Activated T-cell treated with anti-CD3 and anti-CD28 coated beads, Interleukin-2, amount 50 U/mL, for 72 hours (primary cell): ENCODE results near the gene OR10V1. TPM values are rescaled to one million over a fixed set of nuclear protein-coding genes. Genes with fewer than 3 reads are reported as not detected.
A peak's percentile ranks its signal among the peaks of the same experiment; 100 is the strongest.

Experiments
- ATAC-seq, 2 donors: fragments of 150-1000 bp; cut with Tn5 transposase; replicated peaks in 1 of 2; 2 replicates each; pipeline ENCODE4 v1.10.0; 2021; ENCODE audit warnings: moderate library complexity in 2 of 2, mild to moderate bottlenecking in 1 of 2
- DNase-seq, 2 donors: peaks; one replicate each; pipeline ENCODE4 v3.0.0; 2021 to 2022; ENCODE audit warnings: mixed read lengths in 1 of 2
- H3K27ac Mint-ChIP-seq: one replicate; pipeline ENCODE4 v1.8.0; 2022; ENCODE audit warnings: mild to moderate bottlenecking, moderate library complexity, mixed read lengths
- H3K27me3 Mint-ChIP-seq: one replicate; pipeline ENCODE4 v1.8.0; 2022; ENCODE audit warnings: low read depth, mixed read lengths
- H3K36me3 Mint-ChIP-seq, 2 donors: one replicate each; pipeline ENCODE4 v1.8.0; 2022; ENCODE audit warnings: mixed read lengths in 2 of 2, mild to moderate bottlenecking in 1 of 2; ENCODE audit not compliant: insufficient read depth in 2 of 2
- H3K4me1 Mint-ChIP-seq: one replicate; pipeline ENCODE4 v1.8.0; 2022; ENCODE audit warnings: low read depth, mixed read lengths
- H3K4me3 Mint-ChIP-seq, 2 donors: one replicate each; pipeline ENCODE4 v1.8.0; 2022; ENCODE audit warnings: mild to moderate bottlenecking in 2 of 2, mixed read lengths in 2 of 2, moderate library complexity in 2 of 2
- H3K9me3 Mint-ChIP-seq, 2 donors: one replicate each; pipeline ENCODE4 v1.8.0; 2022; ENCODE audit warnings: mixed read lengths in 2 of 2
- total RNA-seq, 2 donors: library from RNA; stranded (reverse); gene quantifications; one replicate each; pipeline ENCODE4 v1.2.3, GENCODE V29; 2022

Gene OR10V1
- total RNA-seq, 2 donors from 2014 or later = not detected

DNA sequence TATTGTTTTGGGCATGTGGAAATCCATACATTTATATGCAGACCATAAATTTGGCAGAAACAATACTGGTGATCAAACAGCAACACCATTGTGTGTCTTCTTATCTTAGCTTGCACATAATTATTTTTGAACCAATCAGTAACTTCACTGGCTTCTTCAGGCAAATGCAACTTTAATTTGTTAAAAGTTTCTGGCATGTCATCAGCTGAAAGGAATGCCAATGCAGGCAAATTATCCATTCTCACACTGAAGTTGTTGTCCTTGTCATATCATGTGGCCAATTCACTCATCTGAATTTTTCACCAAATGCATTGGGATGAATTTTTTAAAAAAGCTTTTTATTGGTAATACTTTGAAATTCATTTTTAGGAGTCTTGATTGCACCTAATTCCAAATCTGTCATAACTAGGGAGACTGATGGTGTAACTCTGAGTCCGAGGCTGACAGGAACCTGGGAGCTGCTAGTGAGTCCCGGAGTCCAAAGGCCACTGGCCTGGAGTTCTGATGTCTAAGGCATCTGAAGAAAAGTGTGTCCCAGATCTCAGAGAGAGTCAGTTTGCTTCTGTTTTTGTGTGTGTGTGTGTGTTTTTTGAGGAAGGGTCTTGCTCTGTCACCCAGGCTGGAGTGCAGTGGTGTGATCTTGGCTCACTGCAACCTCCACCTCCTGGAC lies 17.4 kb upstream of the OR10V1 start:
- Mint-ChIP-seq H3K4me1 (peaks cover 8% of the 10 kb centered on the region), H3K4me3 (no peak overlapping the region), H3K9me3 (peaks cover 2 to 3% of the 10 kb centered on the region in 2 donors), H3K27me3 (no peaks in the 10 kb centered on the region), H3K36me3 (no peaks in the 10 kb centered on the region), H3K27ac (no peak overlapping the region)
- ATAC-seq = no peak
- DNase-seq = no peak

DNA sequence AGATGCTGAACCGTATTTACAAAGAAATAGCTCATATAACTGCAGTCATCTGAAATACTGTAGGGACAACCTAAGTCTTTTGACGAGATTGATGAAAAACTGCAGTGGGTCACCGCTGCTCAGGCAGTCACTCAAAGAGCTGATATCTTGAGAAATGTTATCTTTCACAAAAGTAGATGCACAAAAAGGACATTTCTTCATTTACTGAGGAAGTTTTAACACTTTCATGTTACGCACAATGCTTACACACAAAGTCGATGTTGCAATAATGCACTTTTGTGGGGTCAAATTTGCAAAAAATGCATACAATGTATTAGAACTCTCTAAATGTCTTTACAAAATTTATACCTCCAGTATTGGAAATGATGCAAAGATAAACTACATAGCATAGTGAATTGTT lies 16.2 kb upstream of the OR10V1 start:
- peaks cover 2 to 3% of the 10 kb centered on the region in 2 donors for H3K9me3 Mint-ChIP-seq
- no peak overlapping the region for H3K4me3 Mint-ChIP-seq
- no peak for ATAC-seq
- H3K4me1 Mint-ChIP-seq = peaks cover 8% of the 10 kb centered on the region
- DNase-seq = no peak
- no peaks in the 10 kb centered on the region for H3K36me3 Mint-ChIP-seq
- H3K27me3 Mint-ChIP-seq = no peaks in the 10 kb centered on the region
- no peak overlapping the region for H3K27ac Mint-ChIP-seq

DNA sequence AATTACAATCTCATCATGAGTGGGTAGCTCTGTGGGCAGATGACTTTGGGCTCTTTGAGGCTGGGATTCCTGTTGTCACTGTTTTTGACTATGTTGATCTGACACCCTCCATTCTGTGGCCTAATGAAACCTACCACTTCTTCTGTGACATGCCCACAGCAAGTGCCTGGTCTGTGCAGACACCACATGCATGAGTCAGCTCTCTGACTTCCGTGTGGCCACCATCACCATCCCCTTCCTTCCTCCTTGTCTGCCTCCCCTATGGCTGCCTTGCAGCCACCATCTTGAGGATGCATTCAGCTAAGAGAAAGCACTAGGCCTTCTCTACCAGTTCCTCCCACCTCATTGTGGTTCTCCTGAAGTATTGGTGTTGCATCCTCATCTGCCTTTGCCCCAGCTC lies 15.3 kb upstream of the OR10V1 start:
- peak; percentile 72 to 84 for ATAC-seq
- Mint-ChIP-seq H3K4me1 (peaks cover 8% of the 10 kb centered on the region), H3K27ac (no peak overlapping the region)

DNA sequence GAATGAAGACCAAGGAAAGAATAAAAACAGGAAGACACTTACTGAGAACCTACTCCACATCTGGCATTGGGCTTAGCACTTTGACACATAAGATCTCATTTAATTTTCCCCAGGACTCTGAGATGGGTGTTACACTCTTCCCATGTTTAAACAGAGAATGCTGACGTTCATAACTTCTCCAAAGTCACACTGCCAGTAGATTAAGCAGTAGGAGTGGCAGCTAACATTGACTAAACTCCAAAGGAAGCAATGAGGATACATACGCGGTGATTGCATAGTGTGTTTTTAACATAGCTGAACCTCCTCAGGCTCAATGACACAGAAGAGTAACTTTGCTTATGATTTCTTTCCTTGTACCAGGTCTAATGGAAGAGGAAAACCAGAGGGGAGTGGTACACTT lies 14.5 kb upstream of the OR10V1 start:
- ATAC-seq (no peak), DNase-seq (no peak)
- Mint-ChIP-seq H3K4me1 (peaks cover 8% of the 10 kb centered on the region), H3K4me3 (no peak overlapping the region), H3K27ac (no peak overlapping the region), H3K9me3 (peaks cover 2 to 3% of the 10 kb centered on the region in 2 donors), H3K36me3 (no peaks in the 10 kb centered on the region), H3K27me3 (no peaks in the 10 kb centered on the region)

More for the DNA sequence above, 15.3 kb upstream of the OR10V1 start:
- Mint-ChIP-seq H3K36me3 (no peaks in the 10 kb centered on the region), H3K4me3 (no peak overlapping the region), H3K27me3 (no peaks in the 10 kb centered on the region), H3K9me3 (peaks cover 2 to 3% of the 10 kb centered on the region in 2 donors)
- peak; percentile 19 to 21 for DNase-seq

DNA sequence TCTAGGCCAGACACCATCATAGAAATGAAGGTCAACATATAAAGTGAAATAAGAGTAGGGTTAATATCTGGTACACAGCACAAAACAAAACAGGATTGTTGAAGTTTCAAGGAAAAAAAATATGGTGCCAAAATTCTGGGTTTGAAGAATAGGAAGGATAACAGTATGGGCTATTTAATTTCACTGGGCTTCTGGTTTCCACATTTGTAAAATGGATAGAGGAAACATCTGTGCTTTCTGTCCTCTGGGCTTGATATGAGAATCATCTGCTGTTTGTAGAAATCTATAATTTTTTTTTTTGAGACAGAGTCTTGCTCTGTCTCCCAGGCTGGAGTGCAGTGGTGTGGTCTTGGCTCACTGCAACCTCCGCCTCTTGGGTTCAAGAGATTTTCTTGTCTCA lies 13.8 kb upstream of the OR10V1 start:
- H3K4me1 Mint-ChIP-seq = peaks cover 8% of the 10 kb centered on the region
- ATAC-seq = no peak
- DNase-seq = no peak

DNA sequence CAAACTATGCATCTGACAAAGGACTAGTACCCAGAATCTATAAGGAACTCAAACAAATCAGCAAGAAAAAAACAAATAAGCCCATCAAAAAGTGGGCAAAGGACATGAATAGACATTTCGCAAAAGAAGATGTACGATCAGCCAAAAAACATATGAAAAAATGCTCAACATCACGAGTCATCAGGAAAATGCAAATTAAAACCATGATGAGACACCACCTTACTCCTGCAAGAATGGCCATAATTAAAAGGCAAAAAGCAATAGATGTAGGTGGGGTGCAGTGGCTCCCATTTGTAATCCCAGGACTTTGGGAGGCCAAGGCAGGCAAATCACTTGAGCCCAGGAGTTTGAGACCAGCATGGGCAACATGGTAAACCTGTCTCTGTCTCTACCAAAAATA lies 10.4 kb upstream of the OR10V1 start:
- no peak for ATAC-seq

More for the DNA sequence above, 13.8 kb upstream of the OR10V1 start:
- Mint-ChIP-seq H3K9me3 (peaks cover 2 to 3% of the 10 kb centered on the region in 2 donors), H3K27me3 (peaks cover under 1% of the 10 kb centered on the region), H3K4me3 (no peak overlapping the region), H3K36me3 (no peaks in the 10 kb centered on the region), H3K27ac (no peak overlapping the region)

DNA sequence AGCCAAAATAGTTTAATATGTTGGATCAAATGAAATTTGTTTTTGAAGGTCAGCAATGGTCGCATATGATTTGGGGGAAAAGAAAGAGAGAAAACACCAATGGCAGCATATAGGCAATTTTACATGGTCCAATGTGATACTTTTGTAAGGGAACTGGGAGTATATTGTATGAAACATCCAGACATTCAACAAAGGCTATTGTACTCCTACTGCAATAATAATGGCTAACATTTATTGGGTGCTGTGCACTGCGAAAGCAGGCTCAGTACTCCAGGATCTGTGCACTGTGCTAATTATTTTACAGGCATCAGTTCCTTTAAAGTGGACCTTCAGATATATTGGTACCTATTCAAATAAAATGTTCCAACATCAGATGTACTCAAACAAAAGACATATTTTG lies 5.9 kb upstream of the OR10V1 start:
- ATAC-seq (no peak), DNase-seq (no peak)
- no peak overlapping the region for H3K4me3 Mint-ChIP-seq
- peaks cover 23% of the 10 kb centered on the region for H3K27me3 Mint-ChIP-seq
- H3K9me3 Mint-ChIP-seq = no peaks in the 10 kb centered on the region
- no peaks in the 10 kb centered on the region for H3K4me1 Mint-ChIP-seq
- H3K36me3 Mint-ChIP-seq = no peaks in the 10 kb centered on the region
- H3K27ac Mint-ChIP-seq = no peak overlapping the region

More for the DNA sequence above, 10.4 kb upstream of the OR10V1 start:
- Mint-ChIP-seq H3K9me3 (peaks cover 2 to 3% of the 10 kb centered on the region in 2 donors), H3K4me3 (no peak overlapping the region), H3K36me3 (no peaks in the 10 kb centered on the region), H3K27me3 (peaks cover 4% of the 10 kb centered on the region), H3K27ac (no peak overlapping the region), H3K4me1 (peaks cover 6% of the 10 kb centered on the region)
- DNase-seq = no peak

DNA sequence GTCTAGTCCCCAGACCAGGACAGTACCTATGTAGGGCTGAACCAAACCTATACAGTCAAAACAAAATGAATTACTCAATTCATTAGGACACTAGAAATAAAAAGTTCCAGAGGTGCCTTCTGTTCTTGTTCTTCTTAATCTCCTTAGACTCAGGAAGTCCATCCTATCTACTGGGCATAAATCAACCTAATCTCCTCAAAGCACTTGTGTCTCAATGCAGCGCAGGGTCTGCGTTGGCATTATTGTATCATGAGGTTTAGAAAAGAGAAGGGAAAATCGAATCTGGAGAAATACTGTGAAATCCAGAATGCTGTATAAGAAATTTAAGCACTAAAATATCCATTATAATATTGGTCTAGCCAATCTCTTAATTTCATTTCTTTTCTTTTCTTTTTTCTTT lies 2.4 kb upstream of the OR10V1 start:
- peaks cover 29% of the 10 kb centered on the region for H3K27me3 Mint-ChIP-seq
- no peak overlapping the region for H3K27ac Mint-ChIP-seq

DNA sequence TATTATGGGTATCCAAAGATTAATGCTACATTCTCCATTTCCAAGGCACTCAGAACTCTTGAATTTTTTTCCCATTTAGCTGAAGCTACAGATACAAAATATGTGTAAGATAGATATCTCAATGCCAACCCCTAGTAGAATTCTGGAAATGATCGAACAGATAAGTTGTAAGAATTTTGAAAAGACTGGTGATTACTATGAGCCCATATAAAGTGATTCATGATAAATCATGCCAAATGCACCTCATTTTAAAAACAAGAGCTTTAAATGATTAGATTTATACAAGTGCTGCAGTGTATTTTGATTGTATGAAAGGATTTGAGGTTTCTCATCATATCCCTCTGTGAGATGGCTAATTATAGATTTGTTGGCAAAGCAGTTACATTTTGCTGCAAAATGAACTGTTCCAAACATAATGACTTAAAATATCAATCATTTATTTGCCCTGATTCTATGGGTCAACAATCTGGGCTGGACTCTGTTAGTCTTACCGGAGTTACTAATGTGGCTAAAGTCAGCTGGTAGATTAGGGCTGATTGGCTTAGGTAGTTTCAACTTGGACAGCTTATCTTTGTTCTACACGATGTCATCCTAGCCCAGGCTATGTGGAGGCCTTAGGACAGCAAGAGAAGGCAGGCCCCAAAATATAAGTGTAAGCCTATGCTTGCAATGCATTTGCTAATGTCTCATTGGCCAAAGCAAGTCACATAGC lies 3.4 kb downstream of the OR10V1 start:
- Mint-ChIP-seq H3K36me3 (no peaks in the 10 kb centered on the region), H3K27ac (no peak overlapping the region), H3K27me3 (peaks cover 22% of the 10 kb centered on the region), H3K4me3 (no peak overlapping the region), H3K4me1 (no peaks in the 10 kb centered on the region), H3K9me3 (no peaks in the 10 kb centered on the region)
- ATAC-seq = no peak
- DNase-seq = no peak

More for the DNA sequence above, 2.4 kb upstream of the OR10V1 start:
- no peak for DNase-seq
- no peak for ATAC-seq
- H3K9me3 Mint-ChIP-seq = no peaks in the 10 kb centered on the region
- H3K4me1 Mint-ChIP-seq = no peaks in the 10 kb centered on the region
- H3K36me3 Mint-ChIP-seq = no peaks in the 10 kb centered on the region
- H3K4me3 Mint-ChIP-seq = no peak overlapping the region

DNA sequence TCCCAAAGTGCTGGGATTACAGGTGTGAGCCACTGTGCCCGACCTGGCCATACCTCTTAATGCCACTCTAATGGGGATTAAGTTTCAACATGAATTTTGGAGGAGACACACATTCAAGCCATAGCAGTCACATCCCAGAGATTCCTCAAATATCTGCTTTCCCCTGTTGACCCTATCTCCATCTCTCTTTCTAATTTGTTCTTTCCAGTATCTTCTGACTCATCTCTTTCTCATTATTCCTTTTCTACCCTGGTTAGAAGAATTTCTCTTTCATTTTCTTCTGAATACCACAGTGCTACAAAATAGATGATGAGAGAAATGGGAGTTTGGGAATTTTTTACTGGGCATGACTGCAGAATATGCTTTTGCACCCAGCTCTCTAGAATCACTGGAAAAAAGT lies 5.1 kb downstream of the OR10V1 start:
- no peak overlapping the region for H3K27ac Mint-ChIP-seq
- H3K27me3 Mint-ChIP-seq = peaks cover 14% of the 10 kb centered on the region
- no peak for DNase-seq

DNA sequence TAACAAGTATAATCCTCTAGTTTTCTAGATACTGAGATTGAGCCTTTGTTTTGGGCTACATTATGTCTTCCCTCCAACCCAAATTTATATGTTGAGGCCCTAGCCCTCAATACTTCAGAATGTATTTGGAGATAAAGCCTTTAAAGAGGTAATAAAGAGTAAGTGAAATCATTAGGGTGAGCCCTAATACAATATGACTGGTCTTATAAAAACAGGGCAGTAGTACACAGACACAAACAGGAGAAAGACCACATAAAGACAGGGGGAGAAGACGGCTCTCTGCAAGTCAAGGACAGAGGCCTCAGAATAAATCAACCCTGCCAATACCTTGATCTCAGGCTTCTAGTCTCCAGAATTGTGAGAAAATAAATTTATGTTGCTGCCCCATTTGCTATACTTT lies 6.3 kb downstream of the OR10V1 start:
- Mint-ChIP-seq H3K27ac (no peak overlapping the region), H3K36me3 (no peaks in the 10 kb centered on the region), H3K4me3 (no peak overlapping the region), H3K4me1 (no peaks in the 10 kb centered on the region), H3K27me3 (peaks cover 5% of the 10 kb centered on the region), H3K9me3 (no peaks in the 10 kb centered on the region)
- DNase-seq (no peak), ATAC-seq (no peak)

More for the DNA sequence above, 5.1 kb downstream of the OR10V1 start:
- ATAC-seq = no peak
- no peaks in the 10 kb centered on the region for H3K36me3 Mint-ChIP-seq
- H3K4me3 Mint-ChIP-seq = no peak overlapping the region
- no peaks in the 10 kb centered on the region for H3K9me3 Mint-ChIP-seq
- H3K4me1 Mint-ChIP-seq = no peaks in the 10 kb centered on the region

DNA sequence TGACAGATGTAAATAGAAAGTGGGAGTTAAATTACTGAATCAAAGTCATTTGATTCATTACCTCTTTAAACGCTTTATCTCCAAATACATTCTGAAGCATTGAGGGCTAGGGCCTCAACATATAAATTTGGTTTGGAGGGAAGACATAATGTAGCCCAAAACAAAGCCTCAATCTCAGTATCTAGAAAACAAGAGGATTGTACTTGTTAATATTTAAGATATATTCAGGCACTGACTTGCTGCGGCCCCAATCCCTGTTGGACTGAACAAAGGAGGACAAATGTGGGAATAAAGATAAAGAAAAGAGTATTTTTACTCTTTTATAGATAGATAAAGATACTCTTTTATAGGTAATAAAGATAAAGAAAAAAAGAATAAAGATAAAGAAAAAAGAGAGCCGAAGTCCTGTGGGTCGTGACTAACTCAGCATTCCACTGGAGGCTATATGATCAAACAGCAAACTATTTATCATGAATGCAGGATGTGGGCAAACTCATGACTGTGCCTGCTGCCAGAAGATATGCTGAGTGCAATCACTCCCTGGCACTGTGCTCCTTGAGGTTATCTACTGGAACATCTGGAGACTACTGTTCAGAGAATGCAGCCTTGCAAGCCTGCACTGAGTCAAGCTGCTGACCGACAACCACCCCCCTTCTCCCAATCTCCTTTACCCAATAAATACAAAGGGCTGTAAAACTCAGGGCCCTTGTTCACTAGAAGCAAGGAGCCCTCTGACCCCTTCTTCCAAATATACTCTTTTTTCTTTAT lies 6.9 kb downstream of the OR10V1 start:
- ATAC-seq = no peak
- H3K27me3 Mint-ChIP-seq = peaks cover 5% of the 10 kb centered on the region

DNA sequence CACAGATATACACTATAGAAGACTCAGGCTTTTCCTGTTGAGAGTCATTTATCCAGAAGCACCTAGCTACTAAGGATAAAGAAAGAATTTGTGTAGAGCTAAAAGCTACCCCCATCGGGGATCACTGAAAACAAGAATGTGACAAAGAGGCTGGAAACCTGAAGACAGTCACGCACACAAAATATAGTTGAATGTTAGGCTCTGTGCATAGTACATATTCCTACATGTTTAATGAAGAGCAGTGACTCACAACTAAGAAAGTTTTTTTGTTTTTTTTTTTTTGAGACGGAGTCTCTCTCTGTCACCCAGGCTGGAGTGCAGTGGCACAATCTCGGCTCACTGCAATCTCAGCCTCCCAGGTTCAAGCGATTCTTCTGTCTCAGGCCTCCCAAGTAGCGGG lies 8.4 kb downstream of the OR10V1 start:
- DNase-seq (no peak), ATAC-seq (no peak)
- Mint-ChIP-seq H3K27ac (no peak overlapping the region), H3K36me3 (no peaks in the 10 kb centered on the region), H3K27me3 (peaks cover 5% of the 10 kb centered on the region), H3K4me1 (no peaks in the 10 kb centered on the region), H3K9me3 (no peaks in the 10 kb centered on the region), H3K4me3 (no peak overlapping the region)

More for the DNA sequence above, 6.9 kb downstream of the OR10V1 start:
- Mint-ChIP-seq H3K4me1 (no peaks in the 10 kb centered on the region), H3K9me3 (no peaks in the 10 kb centered on the region), H3K36me3 (no peaks in the 10 kb centered on the region), H3K27ac (no peak overlapping the region), H3K4me3 (no peak overlapping the region)
- no peak for DNase-seq
